HEK293T (cell line): Measurements from ENCODE around the gene CHL1.

Source experiments
- CTCF ChIA-PET: fragments of 350-600 bp; formaldehyde crosslinking; extraction: SDS; loops from one replicate; lab custom pipeline; 2021; ENCODE audit warnings: antibody characterized with exemption, inconsistent platforms; lab: Yijun Ruan, JAX
- POLR2A ChIA-PET: fragments of 350-600 bp; formaldehyde crosslinking; extraction: SDS; loops from one replicate; lab custom pipeline; 2020; ENCODE audit warnings: antibody characterized with exemption, inconsistent platforms; lab: Yijun Ruan, JAX
- DNase-seq: peaks from one replicate; pipeline ENCODE4 v3.0.0; 2012; ENCODE audit warnings: mixed read lengths; ENCODE audit errors: extremely low spot score
- ARNT ChIP-seq: fragments of 450-650 bp; IDR thresholded peaks from 2 replicates; pipeline ENCODE4 v1.6.1; 2017; ENCODE audit warnings: mild to moderate bottlenecking
- BHLHE40 ChIP-seq: fragments of 450-650 bp; IDR thresholded peaks from 2 replicates; pipeline ENCODE4 v1.6.1; 2016; ENCODE audit warnings: mild to moderate bottlenecking, moderate library complexity, borderline replicate concordance
- CTBP1 ChIP-seq: fragments of 450-650 bp; IDR thresholded peaks from 2 replicates; pipeline ENCODE4 v1.6.1; 2016; ENCODE audit warnings: borderline replicate concordance
- ELF4 ChIP-seq: fragments of 450-650 bp; IDR thresholded peaks from 2 replicates; pipeline ENCODE4 v1.6.1; 2017; ENCODE audit warnings: antibody characterized with exemption
- FOXA1 ChIP-seq: fragments of 450-650 bp; IDR thresholded peaks from 2 replicates; pipeline ENCODE4 v1.6.1; 2016; ENCODE audit warnings: mild to moderate bottlenecking
- FOXK2 ChIP-seq: fragments of 450-650 bp; IDR thresholded peaks from 2 replicates; pipeline ENCODE4 v1.6.1; 2016; ENCODE audit warnings: mild to moderate bottlenecking
- FOXM1 ChIP-seq: fragments of 450-650 bp; IDR thresholded peaks from 2 replicates; pipeline ENCODE4 v1.6.1; 2017; ENCODE audit warnings: mild to moderate bottlenecking, borderline replicate concordance
- HDGF ChIP-seq: fragments of 450-650 bp; IDR thresholded peaks from 2 replicates; pipeline ENCODE4 v1.6.1; 2017; ENCODE audit warnings: antibody characterized with exemption, borderline replicate concordance
- L3MBTL2 ChIP-seq: fragments of 450-650 bp; conservative IDR thresholded peaks from 2 replicates; pipeline ENCODE4 v1.6.1; 2016; ENCODE audit warnings: mild to moderate bottlenecking
- LEF1 ChIP-seq: fragments of 450-650 bp; IDR thresholded peaks from 2 replicates; pipeline ENCODE4 v1.6.1; 2017; ENCODE audit warnings: mild to moderate bottlenecking, borderline replicate concordance
- NFRKB ChIP-seq: fragments of 450-650 bp; IDR thresholded peaks from 2 replicates; pipeline ENCODE4 v1.6.1; 2016; ENCODE audit warnings: mild to moderate bottlenecking, moderate library complexity
- SP1 ChIP-seq: fragments of 450-650 bp; IDR thresholded peaks from 2 replicates; pipeline ENCODE4 v1.6.1; 2017
- SUZ12 ChIP-seq: fragments of 450-650 bp; IDR thresholded peaks from 2 replicates; pipeline ENCODE4 v1.6.1; 2016; ENCODE audit warnings: mild to moderate bottlenecking
- TARDBP ChIP-seq: fragments of 450-650 bp; IDR thresholded peaks from 2 replicates; pipeline ENCODE4 v1.6.1; 2016
- ZNF384 ChIP-seq: fragments of 450-650 bp; IDR thresholded peaks from 2 replicates; pipeline ENCODE4 v1.6.1; 2016
- TF ChIP-seq, protein P1 (sequence below): fragments of 450-650 bp; IDR thresholded peaks from 2 replicates; pipeline ENCODE4 v1.6.1; 2016

Gene CHL1

GRCh38 chr3:435161-435560 is 238.6 kb downstream of the CHL1 start:
- ChIA-PET CTCF (no interaction called here), POLR2A (no interaction called here)
- TF ChIP-seq FOXM1: no peak
- TF ChIP-seq TARDBP: no peak
- no peak for TF ChIP-seq L3MBTL2
- TF ChIP-seq ELF4: no peak
- no peak for TF ChIP-seq NFRKB
- TF ChIP-seq CTBP1: no peak
- TF ChIP-seq HDGF: no peak
- TF ChIP-seq LEF1: no peak
- TF ChIP-seq SP1: no peak
- no peak for TF ChIP-seq FOXK2
- TF ChIP-seq ZNF384: no peak
- TF ChIP-seq SUZ12: no peak
- DNase-seq: no peak

GRCh38 chr3:436053-436452 is 239.5 kb downstream of the CHL1 start:
- CTCF ChIA-PET: no interaction called here
- TF ChIP-seq L3MBTL2 (no peak), FOXA1 (no peak)
- DNase-seq: no peak
- POLR2A ChIA-PET: no interaction called here

DNA sequence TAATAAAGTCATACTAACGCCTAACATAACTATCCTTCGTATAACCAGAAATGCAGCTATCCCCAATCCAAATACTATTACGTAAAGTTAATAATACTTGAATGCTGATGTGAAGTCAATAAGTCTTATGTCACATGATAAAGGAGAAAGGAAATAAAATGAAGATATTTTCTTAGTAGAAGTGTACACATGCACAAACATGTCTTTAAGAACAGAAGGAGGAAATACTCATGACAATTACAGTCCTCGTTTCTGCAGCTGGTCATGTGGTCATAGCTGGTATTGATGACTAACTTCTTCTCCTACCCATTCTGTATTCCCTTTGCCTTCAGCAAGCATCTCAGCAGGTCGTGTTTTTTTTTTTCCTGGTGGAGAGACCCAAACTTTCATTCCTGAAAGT is 244.3 kb downstream of the CHL1 start:
- ChIA-PET POLR2A (no interaction called here), CTCF (no interaction called here)
- DNase-seq: no peak
- no peak for TF ChIP-seq TARDBP
- no peak for TF ChIP-seq SP1
- TF ChIP-seq ARNT: no peak

DNA sequence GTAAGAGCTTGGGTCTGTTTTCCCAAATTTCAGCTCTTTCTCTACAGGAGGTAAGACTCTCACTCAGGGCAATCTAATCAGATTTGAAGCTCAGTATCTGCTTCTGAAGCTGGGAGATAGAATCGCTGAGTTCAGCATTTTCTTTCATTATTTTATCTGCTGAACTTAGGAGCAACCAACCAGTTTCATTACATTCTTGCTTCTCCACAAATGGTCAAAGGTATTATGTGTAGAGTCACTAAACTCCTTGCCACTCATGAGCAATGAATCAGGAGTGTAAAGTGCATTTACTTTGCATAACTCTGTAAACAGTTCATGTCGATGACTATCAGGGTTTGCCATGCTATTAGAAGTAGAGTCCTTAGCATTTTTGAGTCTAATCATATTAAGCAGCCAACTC is 249.4 kb downstream of the CHL1 start:
- POLR2A ChIA-PET: no interaction called here
- no peak for TF ChIP-seq FOXA1
- TF ChIP-seq FOXM1: no peak
- TF ChIP-seq SP1: no peak
- TF ChIP-seq FOXK2: no peak
- TF ChIP-seq L3MBTL2: no peak
- no peak for TF ChIP-seq TARDBP
- TF ChIP-seq, protein P1, sequence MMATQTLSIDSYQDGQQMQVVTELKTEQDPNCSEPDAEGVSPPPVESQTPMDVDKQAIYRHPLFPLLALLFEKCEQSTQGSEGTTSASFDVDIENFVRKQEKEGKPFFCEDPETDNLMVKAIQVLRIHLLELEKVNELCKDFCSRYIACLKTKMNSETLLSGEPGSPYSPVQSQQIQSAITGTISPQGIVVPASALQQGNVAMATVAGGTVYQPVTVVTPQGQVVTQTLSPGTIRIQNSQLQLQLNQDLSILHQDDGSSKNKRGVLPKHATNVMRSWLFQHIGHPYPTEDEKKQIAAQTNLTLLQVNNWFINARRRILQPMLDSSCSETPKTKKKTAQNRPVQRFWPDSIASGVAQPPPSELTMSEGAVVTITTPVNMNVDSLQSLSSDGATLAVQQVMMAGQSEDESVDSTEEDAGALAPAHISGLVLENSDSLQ: no peak
- no peak for TF ChIP-seq HDGF
- no peak for TF ChIP-seq NFRKB
- no peak for TF ChIP-seq CTBP1
- no peak for TF ChIP-seq BHLHE40

DNA sequence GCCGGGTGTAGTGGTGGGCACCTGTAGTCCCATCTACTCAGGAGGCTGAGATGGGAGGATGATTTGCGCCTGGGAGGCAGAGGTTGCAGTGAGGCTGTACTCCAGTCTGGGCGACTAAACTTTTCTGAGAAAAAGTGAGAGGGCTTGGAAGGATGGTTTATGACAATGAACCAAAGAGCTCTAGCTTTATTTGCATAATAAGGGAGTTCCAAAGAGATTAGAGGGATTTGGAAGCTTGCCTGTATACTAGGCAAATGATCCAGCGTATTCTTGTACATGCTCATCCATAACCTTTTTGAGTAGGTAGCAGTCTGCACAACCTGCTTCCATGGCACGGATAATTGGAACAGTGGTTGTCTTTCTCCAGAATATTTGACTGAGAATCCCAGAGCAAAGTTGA is 251.1 kb downstream of the CHL1 start:
- POLR2A ChIA-PET: no interaction called here
- CTCF ChIA-PET: no interaction called here
- TF ChIP-seq SP1 (no peak), HDGF (no peak), NFRKB (no peak)
- DNase-seq: no peak

More for the DNA sequence above, 249.4 kb downstream of the CHL1 start:
- DNase-seq: no peak
- CTCF ChIA-PET: no interaction called here

- POLR2A ChIA-PET: no interaction called here
- CTCF ChIA-PET: no interaction called here
- DNase-seq: no peak
- no peak for TF ChIP-seq LEF1
- TF ChIP-seq ARNT: no peak
- TF ChIP-seq CTBP1: no peak
- TF ChIP-seq BHLHE40: no peak
Measured at GRCh38 chr3:449711-450110, 253.1 kb downstream of the CHL1 start.

DNA sequence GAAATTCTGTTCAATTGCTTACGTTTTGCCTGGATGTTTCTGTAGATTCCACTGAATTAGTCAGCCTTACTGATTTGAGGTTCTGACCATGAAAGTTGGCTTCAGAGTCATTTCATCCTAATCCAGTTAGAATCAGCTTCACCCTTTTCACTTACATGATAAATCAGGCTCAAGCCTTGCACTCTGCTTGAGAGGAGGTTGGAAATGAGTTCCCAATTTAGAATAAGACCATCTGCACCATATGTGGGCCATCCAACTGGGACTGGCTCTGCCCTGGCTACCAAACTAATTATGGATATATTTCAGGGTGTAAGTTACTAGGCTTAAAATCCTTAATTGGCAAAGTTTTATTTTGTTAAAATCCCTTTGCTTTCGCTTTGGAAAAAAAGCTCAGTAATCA is 255.7 kb downstream of the CHL1 start:
- ChIA-PET CTCF (no interaction called here), POLR2A (no interaction called here)
- DNase-seq: no peak
- TF ChIP-seq, protein P1: no peak
- TF ChIP-seq NFRKB: no peak
- no peak for TF ChIP-seq ARNT
- no peak for TF ChIP-seq HDGF
- TF ChIP-seq LEF1: no peak
- no peak for TF ChIP-seq FOXK2
- TF ChIP-seq TARDBP: no peak
- no peak for TF ChIP-seq SUZ12

DNA sequence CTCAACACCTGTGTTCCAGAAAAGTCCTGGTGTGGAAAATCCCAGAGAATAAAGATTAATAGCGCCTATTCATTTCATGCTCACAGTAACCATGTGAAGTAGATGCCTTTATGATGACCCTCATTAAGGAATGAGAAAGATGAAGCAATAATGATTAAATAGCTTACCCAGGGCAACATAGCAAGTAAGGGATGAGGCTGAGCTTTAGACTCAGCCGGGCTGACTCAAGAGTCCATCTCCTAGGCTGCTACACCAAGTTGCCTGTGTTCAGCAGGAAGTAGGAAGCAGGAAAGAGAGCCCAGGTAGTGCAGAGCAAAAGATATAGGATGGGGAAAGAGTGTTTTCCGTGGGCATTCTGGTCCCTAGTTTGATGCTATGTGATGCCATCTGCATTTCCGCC is 256.5 kb downstream of the CHL1 start:
- no peak for DNase-seq
- TF ChIP-seq, protein P1: no peak
- TF ChIP-seq LEF1 (no peak), FOXM1 (no peak), FOXK2 (no peak), ELF4 (no peak), L3MBTL2 (no peak), SUZ12 (no peak)
- CTCF ChIA-PET: no interaction called here
- POLR2A ChIA-PET: no interaction called here
